Measurements from ENCODE around the gene CFD.
"Not testable (repeated sequence)": the region's sequence is repeated elsewhere in the genome, so short reads cannot be mapped to it uniquely, and the experiment has no call there.

Gene CFD

DNA sequence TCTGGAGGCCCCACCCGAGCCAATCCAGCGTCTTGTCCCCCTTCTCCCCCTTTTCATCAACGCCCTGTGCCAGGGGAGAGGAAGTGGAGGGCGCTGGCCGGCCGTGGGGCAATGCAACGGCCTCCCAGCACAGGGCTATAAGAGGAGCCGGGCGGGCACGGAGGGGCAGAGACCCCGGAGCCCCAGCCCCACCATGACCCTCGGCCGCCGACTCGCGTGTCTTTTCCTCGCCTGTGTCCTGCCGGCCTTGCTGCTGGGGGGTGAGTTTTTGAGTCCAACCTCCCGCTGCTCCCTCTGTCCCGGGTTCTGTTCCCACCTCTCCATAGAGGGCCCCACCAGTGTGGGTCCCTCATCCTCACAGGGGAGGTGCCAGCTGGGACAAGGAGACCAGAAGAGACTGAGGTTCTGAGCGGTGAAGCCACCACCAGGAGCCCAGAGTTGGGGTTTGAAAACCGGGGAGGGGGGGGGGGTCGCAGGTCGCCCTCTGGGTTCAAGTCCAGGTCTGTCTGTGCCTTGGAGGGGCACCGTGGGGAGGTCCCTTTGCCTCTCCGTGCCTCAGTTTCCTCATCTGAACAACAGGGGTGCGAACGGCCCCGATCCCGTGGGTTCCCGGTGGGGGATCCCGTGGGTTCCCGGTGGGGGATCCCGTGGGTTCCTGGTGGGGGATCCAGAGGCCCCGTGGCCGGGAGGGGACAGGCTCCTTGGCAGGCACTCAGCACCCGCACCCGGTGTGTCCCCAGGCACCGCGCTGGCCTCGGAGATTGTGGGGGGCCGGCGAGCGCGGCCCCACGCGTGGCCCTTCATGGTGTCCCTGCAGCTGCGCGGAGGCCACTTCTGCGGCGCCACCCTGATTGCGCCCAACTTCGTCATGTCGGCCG, 7.1 kb upstream of the CFD start, which contains the start of gene ELANE:
Gene ELANE (plus strand): TSS at position 168 of the 878 bp plus-strand sequence. CDS start 26 bp downstream, at position 194.
- DNase-seq (ENCODE audit: low read depth) = no peak

GRCh38 chr19:853014-853585, 6.4 kb upstream of the CFD start:
- DNase-seq (ENCODE audit: low read depth) = no peak

DNA sequence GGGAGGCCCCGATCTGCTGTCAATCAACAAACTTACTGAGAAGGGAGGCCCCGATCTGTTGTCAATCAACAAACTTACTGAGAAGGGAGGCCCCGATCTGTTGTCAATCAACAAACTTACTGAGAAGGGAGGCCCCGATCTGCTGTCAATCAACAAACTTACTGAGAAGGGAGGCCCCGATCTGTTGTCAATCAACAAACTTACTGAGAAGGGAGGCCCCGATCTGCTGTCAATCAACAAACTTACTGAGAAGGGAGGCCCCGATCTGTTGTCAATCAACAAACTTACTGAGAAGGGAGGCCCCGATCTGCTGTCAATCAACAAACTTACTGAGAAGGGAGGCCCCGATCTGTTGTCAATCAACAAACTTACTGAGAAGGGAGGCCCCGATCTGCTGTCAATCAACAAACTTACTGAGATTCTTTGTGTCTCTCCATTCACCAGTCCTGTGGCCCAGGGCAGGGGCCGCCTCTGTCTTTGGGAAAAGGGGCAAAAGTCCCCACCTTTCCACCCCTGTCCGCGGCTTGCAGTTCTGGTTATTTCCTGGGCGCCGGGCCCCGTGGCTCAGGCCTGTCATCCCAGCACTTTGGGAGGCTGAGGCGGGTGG, 5.7 kb upstream of the CFD start:
- not testable (repeated sequence) for DNase-seq (ENCODE audit: low read depth)

DNA sequence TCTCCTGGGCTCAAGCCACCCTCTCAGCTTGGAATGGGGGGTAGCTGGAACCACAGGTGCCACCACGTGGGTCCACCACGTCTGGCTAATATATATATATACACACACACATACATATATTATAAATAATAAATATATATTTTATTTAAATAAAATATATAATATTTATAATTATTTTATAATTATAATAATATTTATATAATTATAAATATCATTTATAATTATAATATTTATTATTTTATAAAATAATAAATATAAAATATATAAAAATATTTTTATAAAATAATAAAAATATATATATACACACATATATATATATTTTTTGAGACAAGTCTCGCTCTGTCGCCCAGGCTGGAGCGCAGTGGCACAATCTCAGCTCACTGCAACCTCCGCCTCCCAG, 4.9 kb upstream of the CFD start:
- DNase-seq (ENCODE audit: low read depth) = no peak

- DNase-seq (ENCODE audit: low read depth) = no peak
These were observed 4.3 kb upstream of the CFD start for GRCh38 chr19:855142-855541.

GRCh38 chr19:855566-856120, 3.8 kb upstream of the CFD start:
- no peak for DNase-seq (ENCODE audit: low read depth)

GRCh38 chr19:858284-858683, 1.2 kb upstream of the CFD start:
- DNase-seq (ENCODE audit: low read depth) = no peak

GRCh38 chr19:861141-861755, 1.8 kb downstream of the CFD start:
- no peak for DNase-seq (ENCODE audit: low read depth)

DNA sequence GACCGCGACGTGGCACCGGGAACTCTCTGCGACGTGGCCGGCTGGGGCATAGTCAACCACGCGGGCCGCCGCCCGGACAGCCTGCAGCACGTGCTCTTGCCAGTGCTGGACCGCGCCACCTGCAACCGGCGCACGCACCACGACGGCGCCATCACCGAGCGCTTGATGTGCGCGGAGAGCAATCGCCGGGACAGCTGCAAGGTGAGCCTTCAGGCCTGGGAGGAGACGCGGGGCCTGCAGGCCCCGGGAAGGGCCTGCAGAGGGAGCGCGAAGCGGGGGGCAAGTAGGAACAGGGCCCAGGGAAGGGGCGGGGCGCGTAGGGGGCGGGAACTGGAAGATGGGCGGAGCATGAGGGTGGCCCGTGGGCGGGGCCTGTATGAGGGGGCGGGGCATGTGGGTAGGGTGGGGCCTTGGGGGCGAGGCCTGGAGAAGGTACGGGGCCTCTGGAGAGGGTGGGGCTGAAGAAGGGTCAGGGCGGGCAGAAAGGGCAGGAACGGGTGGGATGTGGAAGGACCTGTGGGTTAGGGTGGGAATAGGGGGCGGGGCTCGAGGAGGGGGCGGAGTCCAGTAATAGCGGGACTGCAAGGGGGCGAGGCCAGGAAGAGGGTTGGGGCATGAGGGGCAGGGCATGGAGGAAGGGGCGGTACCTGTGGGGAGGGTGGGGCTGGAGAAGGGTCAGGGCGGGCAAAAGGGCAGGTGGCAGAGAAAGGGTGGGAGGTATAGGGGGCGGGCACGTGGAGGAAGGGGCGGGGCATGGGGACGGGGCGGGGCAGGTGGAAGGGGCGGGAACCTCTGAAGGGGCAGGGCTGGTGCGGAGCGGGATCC, 2.5 kb downstream of the CFD start:
- DNase-seq (ENCODE audit: low read depth) = no peak

DNA sequence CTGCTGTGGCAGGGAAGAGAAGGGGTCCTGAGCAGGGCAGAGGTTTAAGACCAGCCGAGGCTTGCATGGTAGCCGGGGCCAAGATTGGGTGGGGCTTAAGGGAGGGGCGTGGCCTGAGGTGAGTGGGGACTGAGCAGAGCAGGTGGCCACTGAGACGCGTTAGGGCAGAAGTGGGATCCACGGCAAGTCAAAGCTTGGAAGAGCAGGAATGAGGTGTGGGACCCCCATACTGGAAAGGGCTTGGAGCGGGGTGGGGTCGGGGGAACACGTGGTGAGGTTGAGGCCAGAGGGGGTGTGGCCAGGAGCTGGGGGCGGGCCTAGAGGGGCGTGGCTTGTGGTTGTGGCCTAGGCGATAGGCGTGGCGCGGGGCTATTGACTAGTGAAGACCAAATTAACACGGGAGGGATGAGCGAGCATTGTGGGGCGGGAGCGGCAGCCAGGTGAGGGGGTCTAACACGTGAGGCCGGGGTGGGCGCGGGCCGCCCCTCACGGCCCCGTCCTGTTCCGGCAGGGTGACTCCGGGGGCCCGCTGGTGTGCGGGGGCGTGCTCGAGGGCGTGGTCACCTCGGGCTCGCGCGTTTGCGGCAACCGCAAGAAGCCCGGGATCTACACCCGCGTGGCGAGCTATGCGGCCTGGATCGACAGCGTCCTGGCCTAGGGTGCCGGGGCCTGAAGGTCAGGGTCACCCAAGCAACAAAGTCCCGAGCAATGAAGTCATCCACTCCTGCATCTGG, 3.3 kb downstream of the CFD start:
- DNase-seq (ENCODE audit: low read depth) = no peak

DNA sequence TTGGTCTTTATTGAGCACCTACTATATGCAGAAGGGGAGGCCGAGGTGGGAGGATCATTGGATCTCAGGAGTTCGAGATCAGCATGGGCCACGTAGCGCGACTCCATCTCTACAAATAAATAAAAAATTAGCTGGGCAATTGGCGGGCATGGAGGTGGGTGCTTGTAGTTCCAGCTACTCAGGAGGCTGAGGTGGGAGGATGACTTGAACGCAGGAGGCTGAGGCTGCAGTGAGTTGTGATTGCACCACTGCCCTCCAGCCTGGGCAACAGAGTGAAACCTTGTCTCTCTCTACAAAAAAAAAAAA, 3.8 kb downstream of the CFD start:
- no peak for DNase-seq (ENCODE audit: low read depth)

- DNase-seq (ENCODE audit: low read depth) = no peak
These were observed 7.4 kb downstream of the CFD start for GRCh38 chr19:866769-867300.

DNA sequence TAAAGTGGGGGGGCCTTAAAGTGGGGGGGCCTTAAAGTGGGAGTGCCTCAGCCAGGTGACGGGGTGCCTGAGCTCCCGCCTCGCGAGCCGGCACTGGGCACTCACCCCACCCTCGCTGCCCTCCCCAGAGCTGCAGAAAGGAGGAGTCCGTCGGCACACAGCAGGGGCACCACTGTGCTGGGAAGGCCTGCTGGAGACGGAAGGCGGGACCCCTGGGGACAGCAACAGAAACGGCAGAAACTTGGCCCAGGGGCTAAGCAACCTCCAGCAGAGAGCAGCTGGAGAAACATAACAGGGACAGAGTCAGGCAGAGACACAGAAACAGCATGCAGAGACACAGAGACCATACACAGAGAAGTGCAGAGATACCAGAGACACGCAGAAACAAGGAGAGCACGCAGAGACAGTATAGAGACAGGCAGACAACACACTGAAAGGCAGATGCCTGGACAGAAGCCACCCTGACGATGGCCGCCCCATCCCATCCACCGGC, 7.9 kb downstream of the CFD start:
- DNase-seq (ENCODE audit: low read depth) = no peak

GRCh38 chr19:867855-868457, 8.5 kb downstream of the CFD start:
- DNase-seq (ENCODE audit: low read depth) = no peak

DNA sequence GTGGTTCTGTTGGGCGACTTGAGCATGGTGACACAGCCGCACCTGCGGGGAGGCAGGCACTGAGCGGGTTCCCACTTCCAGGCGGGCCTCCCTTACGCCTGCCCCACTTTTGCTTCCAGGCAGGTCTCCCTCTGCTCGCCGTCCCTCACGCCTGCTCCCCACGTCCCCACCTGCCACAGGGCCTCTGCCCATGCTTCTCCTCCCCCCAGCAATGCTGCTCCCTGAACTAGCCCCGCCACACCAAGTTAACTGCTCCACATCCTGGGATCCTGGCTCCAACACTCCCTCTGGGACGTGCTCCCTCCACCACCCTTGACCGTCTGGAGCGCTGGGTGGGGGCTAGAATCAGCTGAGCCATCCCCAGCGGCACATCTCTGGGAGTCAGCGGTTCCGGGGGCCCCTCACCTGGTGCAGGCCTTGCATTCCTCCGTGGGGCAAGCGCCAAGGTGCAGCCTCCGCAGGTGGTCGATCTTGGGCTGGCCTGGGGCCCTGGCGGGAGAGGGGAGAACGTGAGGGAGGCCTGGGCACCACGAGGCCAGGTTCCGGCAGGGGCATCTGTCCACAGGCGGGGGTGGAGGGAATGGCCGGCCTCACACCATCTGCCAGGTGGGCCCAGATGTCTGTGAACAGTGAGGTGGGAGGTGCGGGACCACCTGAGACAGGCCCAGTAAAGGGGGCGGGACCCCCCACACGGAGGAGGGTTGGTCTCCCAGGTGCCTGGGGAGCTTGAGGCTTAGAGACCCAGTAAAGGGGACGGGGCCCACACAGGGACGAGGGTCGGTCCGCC, 9.2 kb downstream of the CFD start:
- no peak for DNase-seq (ENCODE audit: low read depth)

- peak; percentile 73 for DNase-seq (ENCODE audit: low read depth)
These were observed 10.0 kb downstream of the CFD start for GRCh38 chr19:869245-870177.

DNA sequence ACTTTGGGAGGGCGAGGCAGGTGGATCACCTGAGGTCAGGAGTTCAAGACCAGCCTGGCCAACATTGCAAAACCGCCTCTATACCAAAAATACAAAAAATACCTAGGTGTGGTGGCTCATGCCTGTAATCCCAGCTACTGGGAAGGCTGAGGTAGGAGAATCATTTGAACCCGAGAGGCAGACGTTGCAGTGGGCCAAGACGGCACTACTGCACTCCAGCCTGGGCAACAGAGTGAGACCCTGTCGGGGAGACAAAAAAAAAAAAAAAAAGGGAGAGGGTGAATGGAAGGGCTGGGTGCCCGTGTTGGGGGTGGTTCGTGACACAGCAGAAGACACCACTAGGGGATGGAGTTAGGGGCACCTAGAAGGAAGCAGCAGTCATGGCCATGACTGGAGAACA, 10.8 kb downstream of the CFD start:
- DNase-seq (ENCODE audit: low read depth) = no peak

- no peak for DNase-seq (ENCODE audit: low read depth)
These were observed 11.5 kb downstream of the CFD start for GRCh38 chr19:870963-871401.

Data from non-pigmented ciliary epithelial cell (primary cell).